ENCODE data around the gene SERPINE2.

Gene SERPINE2

DNA sequence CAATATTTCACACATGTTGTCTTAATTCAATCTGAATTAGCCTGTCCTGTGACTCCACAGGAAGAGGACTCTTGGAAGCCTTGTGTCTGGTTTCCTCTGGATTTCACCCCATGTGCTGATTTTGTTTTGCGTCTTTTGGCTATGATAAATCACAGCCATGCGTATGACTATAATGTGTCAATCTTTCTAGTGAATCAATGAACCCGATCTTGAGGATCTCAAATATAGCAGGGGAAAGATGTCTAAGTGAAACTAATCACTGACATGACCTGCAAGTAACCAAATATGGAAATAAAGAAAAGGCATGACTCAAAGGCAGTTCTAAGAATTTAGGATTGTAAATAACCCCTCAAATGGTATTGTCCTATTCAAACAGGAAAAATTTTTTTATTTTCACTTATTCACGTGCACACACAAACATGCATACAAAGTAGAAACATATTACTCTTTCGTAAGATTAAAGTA is 102.2 kb downstream of the SERPINE2 start:
- DNase-seq, result no peak

GRCh38 chr2:223935459-223936125 is 103.5 kb downstream of the SERPINE2 start:
- DNase-seq, result no peak

GRCh38 chr2:223934870-223935269 is 104.2 kb downstream of the SERPINE2 start:
- no peak for DNase-seq

GRCh38 chr2:223932816-223933800 is 106.0 kb downstream of the SERPINE2 start:
- DNase-seq, result no peak

GRCh38 chr2:223930103-223930976 is 108.7 kb downstream of the SERPINE2 start:
- no peak for DNase-seq

DNA sequence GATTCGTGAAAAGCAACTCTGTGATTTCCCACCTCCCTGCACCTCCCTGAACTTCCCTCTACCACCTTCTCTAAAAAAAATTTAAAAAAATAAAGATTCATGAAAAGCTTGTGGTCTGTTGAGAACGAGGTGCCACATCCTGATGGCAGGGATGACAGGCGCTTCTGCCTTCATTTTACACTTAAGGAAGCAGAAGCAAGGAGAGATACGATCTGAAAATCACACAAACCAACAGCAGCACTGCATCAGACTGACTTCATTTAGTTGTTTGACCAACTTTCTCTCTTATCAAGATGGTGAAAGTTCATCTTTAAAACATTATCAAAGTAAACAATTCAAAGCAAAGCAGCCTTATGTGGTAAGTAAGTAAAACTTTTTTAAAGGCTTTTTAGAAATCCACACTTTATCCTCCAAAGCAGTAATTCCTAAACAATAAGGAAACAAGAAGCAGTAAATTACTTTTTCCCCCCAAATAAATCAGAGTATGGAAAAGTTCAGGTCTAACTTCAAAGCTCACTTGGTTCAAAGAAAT is 109.4 kb downstream of the SERPINE2 start:
- no peak for DNase-seq

- no peak for DNase-seq
Observed at GRCh38 chr2:223928113-223929006, 110.7 kb downstream of the SERPINE2 start.

GRCh38 chr2:223925106-223925505 is 114.0 kb downstream of the SERPINE2 start:
- DNase-seq, result no peak
